ENCODE results near the gene HS3ST3B1. TPM values are rescaled to one million over a fixed set of nuclear protein-coding genes. Genes with fewer than 3 reads are reported as not detected.

The HS3ST3B1 gene
- total and polyA plus RNA-seq, 3 donors from 2014 or later = 1.5 to 2.1 (median 1.9) TPM

DNA sequence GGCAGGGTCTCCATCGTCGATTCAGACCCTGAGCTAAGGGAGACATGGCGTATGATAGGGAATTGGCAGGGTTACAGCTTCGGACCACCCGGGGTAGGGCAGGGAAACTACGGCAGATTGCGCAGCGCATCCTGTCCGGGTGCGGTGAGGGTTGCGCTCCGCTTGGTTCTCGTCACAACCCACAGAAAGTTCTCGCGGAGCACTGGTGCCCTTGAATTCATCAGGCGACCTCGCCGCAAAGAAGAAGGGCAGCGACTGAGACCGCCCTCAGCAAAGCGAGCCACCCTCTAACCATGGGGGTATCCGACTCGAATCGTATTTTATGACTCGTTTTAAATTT lies 1.2 kb downstream of the HS3ST3B1 start:
- H3K36me3 ChIP-seq (ENCODE audit: low read depth, missing control alignments) = no peaks in the 10 kb centered on the region
- 0 to 2% methylated on average over 19 to 25 of the region's 25 CpGs for WGBS, 2 donors
- TF ChIP-seq, protein P1, sequence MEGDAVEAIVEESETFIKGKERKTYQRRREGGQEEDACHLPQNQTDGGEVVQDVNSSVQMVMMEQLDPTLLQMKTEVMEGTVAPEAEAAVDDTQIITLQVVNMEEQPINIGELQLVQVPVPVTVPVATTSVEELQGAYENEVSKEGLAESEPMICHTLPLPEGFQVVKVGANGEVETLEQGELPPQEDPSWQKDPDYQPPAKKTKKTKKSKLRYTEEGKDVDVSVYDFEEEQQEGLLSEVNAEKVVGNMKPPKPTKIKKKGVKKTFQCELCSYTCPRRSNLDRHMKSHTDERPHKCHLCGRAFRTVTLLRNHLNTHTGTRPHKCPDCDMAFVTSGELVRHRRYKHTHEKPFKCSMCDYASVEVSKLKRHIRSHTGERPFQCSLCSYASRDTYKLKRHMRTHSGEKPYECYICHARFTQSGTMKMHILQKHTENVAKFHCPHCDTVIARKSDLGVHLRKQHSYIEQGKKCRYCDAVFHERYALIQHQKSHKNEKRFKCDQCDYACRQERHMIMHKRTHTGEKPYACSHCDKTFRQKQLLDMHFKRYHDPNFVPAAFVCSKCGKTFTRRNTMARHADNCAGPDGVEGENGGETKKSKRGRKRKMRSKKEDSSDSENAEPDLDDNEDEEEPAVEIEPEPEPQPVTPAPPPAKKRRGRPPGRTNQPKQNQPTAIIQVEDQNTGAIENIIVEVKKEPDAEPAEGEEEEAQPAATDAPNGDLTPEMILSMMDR (IDR thresholded peaks at IDR 0.05) = no peak
- TF ChIP-seq POLR2A (IDR thresholded peaks at IDR 0.05) = no peak
- intact Hi-C loops (cut with DNase I; ENCODE audit: low total_unique reads) = loop anchor here (10.0 kb wide), 1 partner anchor 707 kb away; no protein-coding TSS in a partner anchor
- DNase-seq = peak; percentile 45
- no peak overlapping the region for H3K27ac ChIP-seq
- no peaks in the 10 kb centered on the region for H3K27me3 ChIP-seq
- peaks cover 5% of the 10 kb centered on the region for H3K4me1 ChIP-seq
- H3K9me3 ChIP-seq = no peaks in the 10 kb centered on the region
- H3K4me3 ChIP-seq = peak overlapping the region; percentile 52 to 66

DNA sequence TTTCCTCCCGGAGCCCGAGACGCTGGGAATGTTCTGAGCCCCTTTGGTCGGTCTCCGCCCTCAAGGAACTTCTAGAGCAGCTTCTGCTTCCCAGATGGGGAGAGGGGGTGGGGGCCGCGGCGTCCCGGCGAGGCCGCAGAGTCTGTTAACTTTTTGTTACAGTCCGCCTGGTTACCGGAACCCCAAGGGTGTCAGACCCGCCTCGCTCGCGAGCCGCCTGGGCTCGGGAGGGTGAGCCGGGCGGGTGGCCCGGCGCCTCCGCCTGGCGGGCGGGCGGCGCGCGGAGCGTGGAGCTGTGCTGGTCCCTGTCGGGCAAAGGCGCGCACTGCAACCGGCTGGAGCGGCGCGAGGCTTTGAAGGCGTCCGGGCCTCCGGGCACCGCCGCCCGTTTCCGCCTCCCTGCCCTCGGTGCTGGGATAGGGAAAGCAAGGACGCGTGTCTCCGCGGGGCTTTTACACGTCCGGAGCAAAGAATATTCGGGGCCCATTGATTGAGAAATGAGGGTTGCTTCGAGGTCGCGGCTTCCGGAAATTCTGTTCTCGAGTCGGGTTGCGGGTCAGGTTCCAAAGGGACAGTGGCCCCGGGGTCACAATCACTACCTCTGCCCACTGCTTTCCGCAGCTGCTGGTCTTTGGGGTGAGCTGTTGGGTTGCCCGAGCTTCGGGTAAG lies 1.7 kb downstream of the HS3ST3B1 start:
- H3K4me3 ChIP-seq = peak overlapping the region; percentile 52 to 66
- 0 to 1% methylated on average over 3 to 51 of the region's 64 CpGs for WGBS, 2 donors
- H3K36me3 ChIP-seq (ENCODE audit: low read depth, missing control alignments) = no peaks in the 10 kb centered on the region
- H3K27ac ChIP-seq = no peak overlapping the region
- DNase-seq = peak; percentile 87
- intact Hi-C loops (cut with DNase I; ENCODE audit: low total_unique reads) = loop anchor here (10.0 kb wide), 1 partner anchor 708 kb away; no protein-coding TSS in a partner anchor
- TF ChIP-seq, protein P1 (IDR thresholded peaks at IDR 0.05) = peak; percentile 89 to 91 (median 89)
- no peak for TF ChIP-seq POLR2A (IDR thresholded peaks at IDR 0.05)
- H3K4me1 ChIP-seq = peaks cover 5% of the 10 kb centered on the region
- H3K9me3 ChIP-seq = no peaks in the 10 kb centered on the region
- H3K27me3 ChIP-seq = no peaks in the 10 kb centered on the region

GRCh38 chr17:14303343-14304221 lies 2.7 kb downstream of the HS3ST3B1 start:
- intact Hi-C loops (cut with DNase I; ENCODE audit: low total_unique reads) = loop anchor here (10.0 kb wide), 1 partner anchor 709 kb away; no protein-coding TSS in a partner anchor
- no peak for TF ChIP-seq POLR2A (IDR thresholded peaks at IDR 0.05)
- TF ChIP-seq, protein P1 (IDR thresholded peaks at IDR 0.05) = no peak
- Histone ChIP-seq H3K27ac (no peak overlapping the region), H3K36me3 (ENCODE audit: low read depth, missing control alignments) (no peaks in the 10 kb centered on the region), H3K4me1 (peaks cover 5% of the 10 kb centered on the region), H3K4me3 (peak overlapping the region in 1 of 2 donors; percentile 66), H3K27me3 (no peaks in the 10 kb centered on the region), H3K9me3 (no peaks in the 10 kb centered on the region)
- WGBS, 2 donors = 28 to 38% methylated on average over 34 to 40 of the region's 56 CpGs
- no peak for DNase-seq

DNA sequence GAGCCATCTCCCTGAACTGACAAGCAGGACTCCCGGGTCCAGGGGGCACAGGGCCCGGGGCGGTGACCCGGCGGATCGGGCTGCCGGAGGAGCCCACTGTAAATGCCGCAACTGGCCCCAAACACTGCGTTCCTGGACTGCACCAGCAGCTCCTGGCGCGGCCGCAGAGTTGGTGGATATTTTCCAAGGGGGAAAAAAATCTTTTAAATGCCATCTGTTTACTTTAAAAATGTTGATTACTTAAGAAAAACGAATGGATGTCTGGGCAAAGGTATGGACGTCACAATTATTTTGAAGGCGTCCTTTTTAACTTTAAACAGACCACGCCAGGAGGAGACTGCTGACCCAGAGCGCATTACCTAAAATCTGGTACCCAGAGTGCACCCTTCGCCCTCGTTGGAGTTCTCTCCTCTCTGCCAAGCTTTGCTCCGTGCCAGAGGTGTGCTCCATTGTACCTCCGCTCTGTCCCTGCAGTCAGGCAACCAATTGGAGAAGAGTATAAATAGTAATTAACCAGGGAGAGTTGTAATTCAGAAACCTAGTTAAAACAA lies 3.4 kb downstream of the HS3ST3B1 start:
- DNase-seq = no peak
- Histone ChIP-seq H3K9me3 (no peaks in the 10 kb centered on the region), H3K4me3 (no peak overlapping the region), H3K4me1 (peaks cover 5% of the 10 kb centered on the region), H3K27ac (no peak overlapping the region), H3K27me3 (no peaks in the 10 kb centered on the region), H3K36me3 (ENCODE audit: low read depth, missing control alignments) (no peaks in the 10 kb centered on the region)
- intact Hi-C loops (cut with DNase I; ENCODE audit: low total_unique reads) = loop anchor here (10.0 kb wide), 1 partner anchor 709 kb away; no protein-coding TSS in a partner anchor
- TF ChIP-seq POLR2A (IDR thresholded peaks at IDR 0.05) = no peak
- TF ChIP-seq, protein P1 (IDR thresholded peaks at IDR 0.05) = no peak
- WGBS, 2 donors = 49 to 62% methylated on average over 21 of the region's 21 CpGs
